Measurements from ENCODE around the gene KSR1.
"Not testable (repeated sequence)": the region's sequence is repeated elsewhere in the genome, so short reads cannot be mapped to it uniquely, and the experiment has no call there.

Gene KSR1

GRCh38 chr17:27609611-27610303, 153.5 kb downstream of the KSR1 start:
- DNase-seq (ENCODE audit: low read depth): peak; percentile 18

GRCh38 chr17:27610304-27610677, 154.0 kb downstream of the KSR1 start:
- DNase-seq (ENCODE audit: low read depth): no peak

GRCh38 chr17:27612160-27612770, 156.0 kb downstream of the KSR1 start:
- no peak for DNase-seq (ENCODE audit: low read depth)

- no peak for DNase-seq (ENCODE audit: low read depth)
These were observed 157.2 kb downstream of the KSR1 start for GRCh38 chr17:27613433-27613832.

- no peak for DNase-seq (ENCODE audit: low read depth)
These were observed 158.9 kb downstream of the KSR1 start for GRCh38 chr17:27615121-27615520.

- DNase-seq (ENCODE audit: low read depth): no peak
These were observed 160.2 kb downstream of the KSR1 start for GRCh38 chr17:27616414-27616813.

GRCh38 chr17:27618417-27618816, 162.2 kb downstream of the KSR1 start:
- no peak for DNase-seq (ENCODE audit: low read depth)

GRCh38 chr17:27620721-27621120, 164.5 kb downstream of the KSR1 start:
- DNase-seq (ENCODE audit: low read depth): no peak

GRCh38 chr17:27621536-27621935, 165.3 kb downstream of the KSR1 start:
- no peak for DNase-seq (ENCODE audit: low read depth)

GRCh38 chr17:27621942-27622559, 165.8 kb downstream of the KSR1 start:
- no peak for DNase-seq (ENCODE audit: low read depth)

- DNase-seq (ENCODE audit: low read depth): no peak
These were observed 166.7 kb downstream of the KSR1 start for GRCh38 chr17:27622986-27623385.

GRCh38 chr17:27623614-27624013, 167.4 kb downstream of the KSR1 start:
- DNase-seq (ENCODE audit: low read depth): no peak

- no peak for DNase-seq (ENCODE audit: low read depth)
These were observed 168.3 kb downstream of the KSR1 start for GRCh38 chr17:27624539-27624938.

GRCh38 chr17:27625856-27626255, 169.6 kb downstream of the KSR1 start:
- DNase-seq (ENCODE audit: low read depth): no peak

GRCh38 chr17:27627514-27627913, 171.3 kb downstream of the KSR1 start:
- DNase-seq (ENCODE audit: low read depth): no peak

- DNase-seq (ENCODE audit: low read depth): no peak
These were observed 172.1 kb downstream of the KSR1 start for GRCh38 chr17:27628376-27628775.

- DNase-seq (ENCODE audit: low read depth): not testable (repeated sequence)
These were observed 173.0 kb downstream of the KSR1 start for GRCh38 chr17:27629260-27629659.

GRCh38 chr17:27630607-27631410, 174.6 kb downstream of the KSR1 start, which contains the start of gene LGALS9:
Gene LGALS9 (plus strand): TSS chr17:27631188. CDS start chr17:27631266, 78 bp downstream.
- DNase-seq (ENCODE audit: low read depth): no peak

GRCh38 chr17:27631411-27631760, 175.1 kb downstream of the KSR1 start:
- no peak for DNase-seq (ENCODE audit: low read depth)

- DNase-seq (ENCODE audit: low read depth): no peak
These were observed 175.9 kb downstream of the KSR1 start for GRCh38 chr17:27631897-27632725.

GRCh38 chr17:27632766-27633165, 176.5 kb downstream of the KSR1 start:
- DNase-seq (ENCODE audit: low read depth): peak; percentile 8
